Endodermal cell (in vitro differentiated cells): ENCODE results near the gene NDUFAF8. TPM values are rescaled to one million over a fixed set of nuclear protein-coding genes. Genes with fewer than 3 reads are reported as not detected.

ENCODE experiments used
- DNase-seq: peaks from one replicate; pipeline ENCODE4 v3.0.0-alpha.2; 2017
- H3K27ac ChIP-seq: 2 replicates; pipeline ENCODE4 v1.5.1; 2013; ENCODE audit warnings: mild to moderate bottlenecking, low read depth, low read length, moderate library complexity
- H3K27me3 ChIP-seq: 2 replicates; pipeline ENCODE4 v1.6.1; 2013; ENCODE audit warnings: mild to moderate bottlenecking, low read length, moderate library complexity; ENCODE audit not compliant: insufficient read depth, control insufficient read depth, poor library complexity, severe bottlenecking
- H3K36me3 ChIP-seq: 2 replicates; pipeline ENCODE4 v1.7.0; 2013; ENCODE audit warnings: mild to moderate bottlenecking, low read length, moderate library complexity; ENCODE audit not compliant: control insufficient read depth, insufficient read depth
- H3K4me1 ChIP-seq: one replicate; pipeline ENCODE4 v1.7.0; 2013; ENCODE audit warnings: low read length; ENCODE audit not compliant: control insufficient read depth, insufficient read depth
- H3K4me3 ChIP-seq: 2 replicates; pipeline ENCODE4 v1.5.1; 2013; ENCODE audit warnings: mild to moderate bottlenecking, low read length, moderate library complexity
- H3K9ac ChIP-seq: 2 replicates; pipeline ENCODE4 v1.6.1; 2013; ENCODE audit warnings: mild to moderate bottlenecking, low read length, moderate library complexity; ENCODE audit not compliant: poor library complexity, severe bottlenecking; ENCODE audit errors: extremely low read depth
- H3K9me3 ChIP-seq: 2 replicates; pipeline ENCODE4 v1.6.1; 2013; ENCODE audit warnings: mild to moderate bottlenecking, low read length, moderate library complexity; ENCODE audit not compliant: control insufficient read depth
- H3K27ac Mint-ChIP-seq: 2 replicates; pipeline ENCODE4 v1.8.0; 2020; ENCODE audit warnings: mixed read lengths
- H3K27me3 Mint-ChIP-seq: 2 replicates; pipeline ENCODE4 v1.8.0; 2021; ENCODE audit warnings: mild to moderate bottlenecking, mixed read lengths; ENCODE audit not compliant: insufficient read depth
- H3K36me3 Mint-ChIP-seq: 2 replicates; pipeline ENCODE4 v1.8.0; 2020; ENCODE audit warnings: low read depth, mixed read lengths
- H3K4me1 Mint-ChIP-seq: 2 replicates; pipeline ENCODE4 v1.8.0; 2020; ENCODE audit warnings: mixed read lengths
- H3K4me3 Mint-ChIP-seq: 2 replicates; pipeline ENCODE4 v1.8.0; 2020; ENCODE audit warnings: mild to moderate bottlenecking, moderate library complexity, mixed read lengths
- H3K9me3 Mint-ChIP-seq: 2 replicates; pipeline ENCODE4 v1.8.0; 2020; ENCODE audit warnings: mild to moderate bottlenecking, mixed read lengths
- CTCF ChIP-seq: fragments of 200-600 bp; sonication (generic); conservative IDR thresholded peaks from 2 replicates; pipeline ENCODE4 v1.5.0; 2021; ENCODE audit warnings: antibody characterized with exemption, mild to moderate bottlenecking
- WGBS, 2 experiments: methylation state at CpG; one replicate each; pipeline versions ENCODE4 v1.1.5 to v1.1.7; 2013; ENCODE audit warnings: missing lambda C conversion rate in 2 of 2, mixed read lengths in 1 of 2; ENCODE audit not compliant: insufficient coverage in 1 of 2, insufficient read length in 1 of 2; 5-methylcytosine and 5-hydroxymethylcytosine counted together
- total RNA-seq, 2 donors: library from RNA; stranded (reverse); fragmentation: NEBNext Ultra II Directional in 1 of 2; extraction: Animal tissue kit (Norgen Biotek cat#: 25700) in 1 of 2; gene quantifications; 2 replicates in 1 of 2; 3 replicates in 1 of 2; pipeline ENCODE4 v1.2.1, GENCODE V29; 2021

Gene NDUFAF8
- total RNA-seq, 2 donors from 2014 or later, result 42.7 to 48.7 TPM

DNA sequence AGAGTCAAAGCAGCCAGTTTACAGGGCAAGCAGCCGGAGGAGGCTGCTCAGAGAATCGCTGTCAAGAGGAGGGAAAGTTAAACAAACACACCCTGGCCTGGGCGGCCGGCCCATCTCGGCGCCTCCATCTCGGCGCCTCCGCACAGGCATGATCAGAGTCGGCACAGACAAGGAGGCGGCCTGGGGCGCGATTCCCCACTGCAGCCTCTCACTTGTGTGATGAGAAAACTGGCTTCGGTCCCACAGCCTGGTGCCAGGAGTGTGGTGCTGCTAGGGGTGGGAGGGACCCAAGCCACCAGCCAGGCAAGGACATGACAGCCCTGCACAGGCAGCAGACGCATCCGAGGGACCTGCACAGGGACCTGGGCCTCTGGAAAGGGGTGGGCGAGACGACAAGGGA lies 38.3 kb downstream of the NDUFAF8 start:
- no peak for DNase-seq
- Mint-ChIP-seq H3K27me3 (no peaks in the 10 kb centered on the region), H3K36me3 (peaks cover 49% of the 10 kb centered on the region), H3K4me3 (no peak overlapping the region), H3K27ac (no peak overlapping the region), H3K4me1 (no peaks in the 10 kb centered on the region), H3K9me3 (no peaks in the 10 kb centered on the region)
- TF ChIP-seq CTCF, result no peak
- peaks cover 23% of the 10 kb centered on the region for H3K36me3 ChIP-seq
- no peak overlapping the region for H3K4me3 ChIP-seq
- H3K9me3 ChIP-seq, result no peaks in the 10 kb centered on the region
- WGBS, 2 experiments, result 97 to 98% methylated on average over 11 to 18 of the region's 18 CpGs
- no peaks in the 10 kb centered on the region for H3K4me1 ChIP-seq
- no peak overlapping the region for H3K9ac ChIP-seq
- H3K27ac ChIP-seq, result no peak overlapping the region
- H3K27me3 ChIP-seq, result no peaks in the 10 kb centered on the region

DNA sequence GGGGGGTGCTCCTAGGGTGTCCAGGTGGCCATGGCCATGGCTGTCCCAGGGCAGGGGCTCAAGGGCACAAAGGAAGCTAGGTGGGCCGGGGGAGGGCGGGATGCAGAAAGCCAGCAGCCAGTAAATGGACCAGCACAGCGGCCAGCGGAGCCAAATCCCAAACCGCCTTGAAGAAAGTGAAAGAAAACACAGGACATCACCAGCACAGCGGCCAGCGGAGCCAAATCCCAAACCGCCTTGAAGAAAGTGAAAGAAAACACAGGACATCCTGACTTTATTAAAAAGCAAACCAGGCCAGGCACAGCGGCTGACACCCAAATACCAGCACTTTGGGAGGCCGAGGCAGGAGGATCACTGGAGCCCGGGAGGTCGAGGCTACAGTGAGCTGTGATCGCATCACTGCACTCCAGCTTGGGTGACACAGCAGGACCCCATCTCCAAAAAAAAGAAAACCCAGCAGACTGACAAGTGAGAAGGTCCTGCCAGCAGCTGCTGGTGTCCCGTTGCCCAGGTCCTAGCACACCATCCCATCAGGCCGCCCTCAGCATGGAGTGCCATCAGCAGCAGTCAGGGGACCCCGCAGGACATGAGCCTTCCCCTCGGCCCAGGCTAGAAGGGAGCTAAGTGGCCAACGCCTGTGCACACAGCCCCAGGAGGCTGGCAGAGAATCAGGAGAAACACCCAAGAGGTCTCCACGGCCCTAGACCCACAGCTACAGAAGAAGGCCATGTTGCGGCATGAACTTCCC lies 39.0 kb downstream of the NDUFAF8 start:
- peaks cover 44% of the 10 kb centered on the region for H3K36me3 Mint-ChIP-seq
- no peaks in the 10 kb centered on the region for H3K27me3 Mint-ChIP-seq
- no peak for DNase-seq
- Histone ChIP-seq H3K4me1 (no peaks in the 10 kb centered on the region), H3K4me3 (no peak overlapping the region), H3K27me3 (no peaks in the 10 kb centered on the region), H3K9me3 (no peaks in the 10 kb centered on the region), H3K9ac (no peak overlapping the region), H3K27ac (no peak overlapping the region), H3K36me3 (peaks cover 16% of the 10 kb centered on the region)
- H3K9me3 Mint-ChIP-seq, result no peaks in the 10 kb centered on the region
- H3K27ac Mint-ChIP-seq, result no peak overlapping the region
- 94 to 95% methylated on average over 20 of the region's 20 CpGs for WGBS, 2 experiments
- H3K4me3 Mint-ChIP-seq, result no peak overlapping the region
- H3K4me1 Mint-ChIP-seq, result no peaks in the 10 kb centered on the region
- TF ChIP-seq CTCF, result no peak

- no peak for TF ChIP-seq CTCF
- Mint-ChIP-seq H3K36me3 (peaks cover 40% of the 10 kb centered on the region), H3K9me3 (no peaks in the 10 kb centered on the region), H3K4me3 (no peak overlapping the region), H3K27me3 (no peaks in the 10 kb centered on the region), H3K4me1 (no peaks in the 10 kb centered on the region), H3K27ac (no peak overlapping the region)
- no peak overlapping the region for H3K4me3 ChIP-seq
- no peaks in the 10 kb centered on the region for H3K9me3 ChIP-seq
- no peaks in the 10 kb centered on the region for H3K27me3 ChIP-seq
- H3K36me3 ChIP-seq, result peaks cover 12% of the 10 kb centered on the region
- DNase-seq, result no peak
- WGBS, 2 experiments, result 96 to 97% methylated on average over 4 to 8 of the region's 8 CpGs
- H3K9ac ChIP-seq, result no peak overlapping the region
- peak overlapping the region; percentile 24 for H3K27ac ChIP-seq
- no peaks in the 10 kb centered on the region for H3K4me1 ChIP-seq
Observed at GRCh38 chr17:81278831-81279230, 39.7 kb downstream of the NDUFAF8 start.
